HepG2 (cell line): ENCODE results near the gene EIF4G3. TPM values are rescaled to one million over a fixed set of nuclear protein-coding genes. Genes with fewer than 3 reads are reported as not detected.

ENCODE experiments used
- ATAC-seq: fragments of 200-7000 bp; cut with Tn5 transposase; 3 replicates; pipeline ENCODE4 v1.9.1; 2020; ENCODE audit warnings: mild to moderate bottlenecking, moderate library complexity
- BruUV-seq: library from RNA; stranded (reverse); fragments of 400-500 nt; replicated peaks from 2 replicates; lab custom pipeline; 2021; lab: Mats Ljungman, UMichigan
- CTCF ChIA-PET: fragments of 300-600 bp; formaldehyde crosslinking; extraction: SDS; loops from one replicate; lab custom pipeline; 2021; ENCODE audit warnings: low total read pairs, inconsistent platforms, low intra/inter-chr PET ratio; lab: Yijun Ruan, JAX
- POLR2A ChIA-PET: fragments of 350-600 bp; sonication (Branson Sonifier 250); formaldehyde crosslinking; loops from one replicate; lab custom pipeline; 2020; ENCODE audit warnings: antibody characterized with exemption, inconsistent platforms; lab: Yijun Ruan, JAX
- DNase-seq: peaks from one replicate; pipeline ENCODE4 v3.0.0-alpha.2; 2015; ENCODE audit warnings: low spot score
- FAIRE-seq: peaks from 3 replicates; lab custom pipeline; 2011; peaks lifted over from hg19 to GRCh38; lab: Jason Lieb, UNC
- H2AFZ ChIP-seq: one replicate; pipeline ENCODE4 v1.6.1; 2011; ENCODE audit warnings: low read length, inconsistent platforms
- H3K27ac ChIP-seq: fragments of 300-600 bp; 3 replicates; pipeline ENCODE4 v1.8.0; 2011; ENCODE audit warnings: mixed run types, mild to moderate bottlenecking, mixed read lengths, low read length, inconsistent platforms; ENCODE audit not compliant: insufficient read depth; ENCODE audit errors: extremely low read length
- H3K27me3 ChIP-seq, 2 experiments: fragments of 200-600 bp in 1 of 2; 2 replicates in 1 of 2; 3 replicates in 1 of 2; pipeline versions ENCODE4 v1.6.0 to v1.8.0; 2011; ENCODE audit warnings: low read length in 2 of 2, mild to moderate bottlenecking in 2 of 2, moderate library complexity in 2 of 2, inconsistent platforms in 1 of 2; ENCODE audit not compliant: insufficient read depth in 2 of 2, control insufficient read depth in 1 of 2
- H3K36me3 ChIP-seq, 2 experiments: fragments of 200-600 bp in 1 of 2; replicated peaks in 1 of 2; 2 replicates in 1 of 2; 3 replicates in 1 of 2; pipeline versions ENCODE4 v1.5.1 to v1.8.0; 2011; ENCODE audit warnings: low read length in 2 of 2, inconsistent platforms in 1 of 2; ENCODE audit not compliant: insufficient read depth in 2 of 2, control insufficient read depth in 1 of 2
- H3K4me1 ChIP-seq: 2 replicates; pipeline ENCODE4 v1.5.1; 2012; ENCODE audit warnings: low read length, inconsistent platforms; ENCODE audit not compliant: insufficient read depth
- H3K4me2 ChIP-seq: 2 replicates; pipeline ENCODE4 v1.6.0; 2011; ENCODE audit warnings: low read depth, low read length, inconsistent platforms
- H3K4me3 ChIP-seq, 3 experiments: fragments of 200-600 bp in 1 of 3; sonication (generic), shearing (Covaris generic) in 1 of 3; replicated peaks in 1 of 3; 2 replicates each; pipeline ENCODE4 v1.5.1; 2011 to 2016; ENCODE audit warnings: low read length in 3 of 3, inconsistent platforms in 2 of 3, low read depth in 2 of 3, mild to moderate bottlenecking in 2 of 3, control low read depth in 1 of 3, mixed read lengths in 1 of 3; ENCODE audit not compliant: insufficient read depth in 1 of 3
- H3K79me2 ChIP-seq: one replicate; pipeline ENCODE4 v1.6.1; 2011; ENCODE audit warnings: low read length, inconsistent platforms; ENCODE audit not compliant: insufficient read depth
- H3K9ac ChIP-seq: 2 replicates; pipeline ENCODE4 v1.6.0; 2011; ENCODE audit warnings: mild to moderate bottlenecking, low read depth, low read length, inconsistent platforms; ENCODE audit not compliant: insufficient read depth
- H3K9me3 ChIP-seq: 2 replicates; pipeline ENCODE4 v1.5.1; 2012; ENCODE audit warnings: mild to moderate bottlenecking, low read length
- H4K20me1 ChIP-seq: 2 replicates; pipeline ENCODE4 v1.6.0; 2011; ENCODE audit warnings: inconsistent platforms, mild to moderate bottlenecking, low read length, moderate library complexity; ENCODE audit not compliant: insufficient read depth
- IRX3 ChIP-seq: sonication (generic); formaldehyde crosslinking; IDR thresholded peaks from 2 replicates; pipeline ENCODE4 v1.8.1; 2023; ENCODE audit warnings: mild to moderate bottlenecking, low read depth, missing genetic modification reagents, borderline replicate concordance
- MIXL1 ChIP-seq: IDR thresholded peaks from 2 replicates; pipeline ENCODE4 v1.6.1; 2016
- MLLT10 ChIP-seq: sonication (generic); formaldehyde crosslinking; IDR thresholded peaks from 2 replicates; pipeline ENCODE4 v1.4.0; 2020; ENCODE audit warnings: missing genetic modification reagents
- NFRKB ChIP-seq: fragments of 450-650 bp; IDR thresholded peaks from 2 replicates; pipeline ENCODE4 v1.6.1; 2017
- TAF1 ChIP-seq: sonication (generic); formaldehyde crosslinking; IDR thresholded peaks from 2 replicates; pipeline ENCODE4 v1.4.0; 2020; ENCODE audit warnings: missing genetic modification reagents
- TEAD3 ChIP-seq: optimal IDR thresholded peaks from 2 replicates; pipeline ENCODE3; 2016; ENCODE audit warnings: borderline replicate concordance
- ZNF33B ChIP-seq: sonication (generic); formaldehyde crosslinking; IDR thresholded peaks from 2 replicates; pipeline ENCODE4 v1.5.1; 2020; ENCODE audit warnings: mild to moderate bottlenecking, missing genetic modification reagents
- ZNF543 ChIP-seq: sonication (generic); formaldehyde crosslinking; IDR thresholded peaks from 2 replicates; pipeline ENCODE4 v1.4.0; 2020; ENCODE audit warnings: mild to moderate bottlenecking, missing genetic modification reagents
- ZNF570 ChIP-seq: sonication (generic); formaldehyde crosslinking; IDR thresholded peaks from 2 replicates; pipeline ENCODE4 v1.4.0; 2020; ENCODE audit warnings: mild to moderate bottlenecking, missing genetic modification reagents, borderline replicate concordance
- ZNF740 ChIP-seq: sonication (generic); formaldehyde crosslinking; IDR thresholded peaks from 2 replicates; pipeline ENCODE4 v1.4.0; 2020; ENCODE audit warnings: missing genetic modification reagents
- ZNF891 ChIP-seq: sonication (generic); formaldehyde crosslinking; IDR thresholded peaks from 2 replicates; pipeline ENCODE4 v1.5.0; 2020; ENCODE audit warnings: mild to moderate bottlenecking, missing genetic modification reagents
- WGBS: methylation state at CpG from one replicate; pipeline ENCODE4 v1.1.6; 2017; ENCODE audit warnings: low lambda C conversion rate; 5-methylcytosine and 5-hydroxymethylcytosine counted together
- in situ Hi-C: cut with HindIII; loops from 2 replicates; pipeline ENCODE4 v1.10.0; 2017; ENCODE audit warnings: low pct_unique_long_range_greater_than_20kb; ENCODE audit not compliant: extremely low pct_ligation_motif_present
- intact Hi-C: fragments of 100-400 bp; cut with micrococcal nuclease; formaldehyde crosslinking; loops from one replicate; pipeline ENCODE4 v1.10.0; 2022; ENCODE audit not compliant: unreplicated experiment
- polyA plus RNA-seq, 8 experiments: library from polyadenylated mRNA; depleted of rRNA in 3 of 8; stranded (reverse) in 7 of 8; unstranded in 1 of 8; fragments of >200 nt; fragmentation: Illumina TruSeq in 4 of 8; extraction: Trizol in 4 of 8; gene quantifications; 2 replicates each; pipeline versions ENCODE4 v1.2.1 to v1.2.3, GENCODE V29; 2011 to 2016; ENCODE audit warnings: low read depth in 4 of 8, missing spikeins in 1 of 8, mixed read lengths in 1 of 8; ENCODE audit not compliant: insufficient read depth in 1 of 8
- total RNA-seq, 5 experiments: library from RNA; depleted of rRNA; stranded (reverse); fragments of >200 nt; fragmentation: Illumina TruSeq; extraction: Trizol; gene quantifications; 2 replicates each; pipeline ENCODE4 v1.2.3, GENCODE V29; 2016; ENCODE audit warnings: low read depth in 1 of 5
- TF ChIP-seq, protein P1 (sequence below): sonication (generic); formaldehyde crosslinking; IDR thresholded peaks from 2 replicates; pipeline ENCODE4 v1.5.1; 2020; ENCODE audit warnings: mild to moderate bottlenecking, missing genetic modification reagents, borderline replicate concordance

The EIF4G3 gene
- total and polyA plus RNA-seq, 2 of the 13 experiments (the other 11 are each of a cell fraction or from before 2014, with no cell fraction given): 22.2 to 27.6 TPM

- Histone ChIP-seq H3K9ac (no peak overlapping the region), H3K79me2 (no peaks in the 10 kb centered on the region), H2AFZ (no peak overlapping the region), H3K36me3 (peaks cover 1 to 12% of the 10 kb centered on the region in 2 experiments; a peak in 2 of 5 replicates), H3K4me2 (no peak overlapping the region), H3K27me3 (no peaks in the 10 kb centered on the region), H3K9me3 (no peaks in the 10 kb centered on the region), H4K20me1 (no peaks in the 10 kb centered on the region), H3K27ac (no peak overlapping the region), H3K4me3 (no peak overlapping the region), H3K4me1 (peaks cover 11% of the 10 kb centered on the region)
- DNase-seq (no peak), FAIRE-seq (no peak), ATAC-seq (no peak)
- CTCF ChIA-PET: no interaction called here
- POLR2A ChIA-PET: no interaction called here
- no TSS peak for BruUV-seq
- intact Hi-C loops (no loop called here), in situ Hi-C loops (no loop called here)
- 85% methylated on average over 6 of the region's 6 CpGs for WGBS
- TF ChIP-seq MIXL1 (CRISPR knock-in tag) (no peak), ZNF891 (CRISPR knock-in tag) (no peak), IRX3 (CRISPR knock-in tag) (no peak), ZNF543 (CRISPR knock-in tag) (no peak), ZNF33B (CRISPR knock-in tag) (no peak), TAF1 (no peak), ZNF740 (CRISPR knock-in tag) (no peak)
Observed at GRCh38 chr1:20948101-20948500, 228.6 kb downstream of the EIF4G3 start.

GRCh38 chr1:20947409-20947808 is 229.3 kb downstream of the EIF4G3 start:
- no TSS peak for BruUV-seq
- Histone ChIP-seq H3K79me2 (no peaks in the 10 kb centered on the region), H3K4me2 (no peak overlapping the region), H3K36me3 (peaks cover 1 to 12% of the 10 kb centered on the region in 2 experiments; a peak in 2 of 5 replicates), H3K4me3 (no peak overlapping the region), H4K20me1 (no peaks in the 10 kb centered on the region), H3K27me3 (no peaks in the 10 kb centered on the region), H3K4me1 (peaks cover 11% of the 10 kb centered on the region), H2AFZ (no peak overlapping the region), H3K27ac (no peak overlapping the region), H3K9me3 (no peaks in the 10 kb centered on the region), H3K9ac (no peak overlapping the region)
- FAIRE-seq (no peak), ATAC-seq (no peak), DNase-seq (no peak)
- POLR2A ChIA-PET: no interaction called here
- 95% methylated on average over 2 of the region's 2 CpGs for WGBS
- intact Hi-C loops (no loop called here), in situ Hi-C loops (no loop called here)
- CTCF ChIA-PET: no interaction called here
- TF ChIP-seq NFRKB (no peak), ZNF570 (CRISPR knock-in tag) (no peak), TEAD3 (CRISPR knock-in tag) (no peak), MLLT10 (no peak)
- TF ChIP-seq, protein P1, sequence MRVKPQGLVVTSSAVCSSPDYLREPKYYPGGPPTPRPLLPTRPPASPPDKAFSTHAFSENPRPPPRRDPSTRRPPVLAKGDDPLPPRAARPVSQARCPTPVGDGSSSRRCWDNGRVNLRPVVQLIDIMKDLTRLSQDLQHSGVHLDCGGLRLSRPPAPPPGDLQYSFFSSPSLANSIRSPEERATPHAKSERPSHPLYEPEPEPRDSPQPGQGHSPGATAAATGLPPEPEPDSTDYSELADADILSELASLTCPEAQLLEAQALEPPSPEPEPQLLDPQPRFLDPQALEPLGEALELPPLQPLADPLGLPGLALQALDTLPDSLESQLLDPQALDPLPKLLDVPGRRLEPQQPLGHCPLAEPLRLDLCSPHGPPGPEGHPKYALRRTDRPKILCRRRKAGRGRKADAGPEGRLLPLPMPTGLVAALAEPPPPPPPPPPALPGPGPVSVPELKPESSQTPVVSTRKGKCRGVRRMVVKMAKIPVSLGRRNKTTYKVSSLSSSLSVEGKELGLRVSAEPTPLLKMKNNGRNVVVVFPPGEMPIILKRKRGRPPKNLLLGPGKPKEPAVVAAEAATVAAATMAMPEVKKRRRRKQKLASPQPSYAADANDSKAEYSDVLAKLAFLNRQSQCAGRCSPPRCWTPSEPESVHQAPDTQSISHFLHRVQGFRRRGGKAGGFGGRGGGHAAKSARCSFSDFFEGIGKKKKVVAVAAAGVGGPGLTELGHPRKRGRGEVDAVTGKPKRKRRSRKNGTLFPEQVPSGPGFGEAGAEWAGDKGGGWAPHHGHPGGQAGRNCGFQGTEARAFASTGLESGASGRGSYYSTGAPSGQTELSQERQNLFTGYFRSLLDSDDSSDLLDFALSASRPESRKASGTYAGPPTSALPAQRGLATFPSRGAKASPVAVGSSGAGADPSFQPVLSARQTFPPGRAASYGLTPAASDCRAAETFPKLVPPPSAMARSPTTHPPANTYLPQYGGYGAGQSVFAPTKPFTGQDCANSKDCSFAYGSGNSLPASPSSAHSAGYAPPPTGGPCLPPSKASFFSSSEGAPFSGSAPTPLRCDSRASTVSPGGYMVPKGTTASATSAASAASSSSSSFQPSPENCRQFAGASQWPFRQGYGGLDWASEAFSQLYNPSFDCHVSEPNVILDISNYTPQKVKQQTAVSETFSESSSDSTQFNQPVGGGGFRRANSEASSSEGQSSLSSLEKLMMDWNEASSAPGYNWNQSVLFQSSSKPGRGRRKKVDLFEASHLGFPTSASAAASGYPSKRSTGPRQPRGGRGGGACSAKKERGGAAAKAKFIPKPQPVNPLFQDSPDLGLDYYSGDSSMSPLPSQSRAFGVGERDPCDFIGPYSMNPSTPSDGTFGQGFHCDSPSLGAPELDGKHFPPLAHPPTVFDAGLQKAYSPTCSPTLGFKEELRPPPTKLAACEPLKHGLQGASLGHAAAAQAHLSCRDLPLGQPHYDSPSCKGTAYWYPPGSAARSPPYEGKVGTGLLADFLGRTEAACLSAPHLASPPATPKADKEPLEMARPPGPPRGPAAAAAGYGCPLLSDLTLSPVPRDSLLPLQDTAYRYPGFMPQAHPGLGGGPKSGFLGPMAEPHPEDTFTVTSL (CRISPR knock-in tag): no peak
